GM12878 (cell line): ENCODE data around the gene PPCS. TPM values are rescaled to one million over a fixed set of nuclear protein-coding genes. Genes with fewer than 3 reads are reported as not detected.
"Not testable (repeated sequence)": the region's sequence is repeated elsewhere in the genome, so short reads cannot be mapped to it uniquely, and the experiment has no call there.

Experiments
- ATAC-seq: fragments of 200-7000 bp; cut with Tn5 transposase; 3 replicates; pipeline ENCODE4 v1.9.1; 2020; ENCODE audit warnings: mild to moderate bottlenecking, moderate library complexity
- BruUV-seq: library from RNA; stranded (reverse); fragments of 400-500 nt; replicated peaks from 2 replicates; lab custom pipeline; 2021; lab: Mats Ljungman, UMichigan
- CTCF ChIA-PET: fragments of 300-600 bp; sonication (Branson Sonifier 250); formaldehyde crosslinking; extraction: SDS; loops from one replicate; lab custom pipeline; 2021; ENCODE audit warnings: inconsistent platforms; lab: Yijun Ruan, JAX
- POLR2A ChIA-PET: fragments of 350-600 bp; formaldehyde crosslinking; extraction: SDS; loops from one replicate; lab custom pipeline; 2021; ENCODE audit warnings: inconsistent platforms; lab: Charles Lee
- RAD21 ChIA-PET: fragments of 300-600 bp; sonication (Branson Sonifier 250); formaldehyde crosslinking; loops from one replicate; lab custom pipeline; 2023; ENCODE audit warnings: antibody characterized with exemption; ENCODE audit not compliant: unreplicated experiment; lab: Charles Lee
- SMC1A ChIA-PET: fragments of 300-600 bp; sonication (Branson Sonifier 250); formaldehyde crosslinking; loops from one replicate; lab custom pipeline; 2023; ENCODE audit not compliant: unreplicated experiment, uncharacterized antibody; lab: Charles Lee
- DNase-seq: peaks from one replicate; pipeline ENCODE4 v3.0.0-alpha.2; 2011; ENCODE audit warnings: low read depth, low spot score
- FAIRE-seq: peaks from 3 replicates; lab custom pipeline; 2011; peaks lifted over from hg19 to GRCh38; lab: Jason Lieb, UNC
- H2AFZ ChIP-seq: 2 replicates; pipeline ENCODE4 v1.6.0; 2011; ENCODE audit warnings: low read depth, low read length, control low read depth; ENCODE audit not compliant: control insufficient read depth
- H3K27ac ChIP-seq: 2 replicates; pipeline ENCODE4 v1.5.1; 2011; ENCODE audit warnings: control low read depth; ENCODE audit not compliant: control insufficient read depth, insufficient read depth
- H3K27me3 ChIP-seq, 2 experiments: replicated peaks in 1 of 2; 2 replicates each; pipeline versions ENCODE4 v1.6.0 to v1.6.1; 2011; ENCODE audit warnings: low read length in 1 of 2; ENCODE audit not compliant: control insufficient read depth in 2 of 2, insufficient read depth in 2 of 2
- H3K36me3 ChIP-seq, 2 experiments: 2 replicates each; pipeline ENCODE4 v1.5.1; 2011; ENCODE audit warnings: low read length in 1 of 2; ENCODE audit not compliant: control insufficient read depth in 2 of 2, insufficient read depth in 2 of 2
- H3K4me1 ChIP-seq: 2 replicates; pipeline ENCODE4 v1.6.1; 2011; ENCODE audit warnings: mild to moderate bottlenecking, low read length, moderate library complexity, mixed read lengths; ENCODE audit not compliant: control insufficient read depth, insufficient read depth
- H3K4me2 ChIP-seq: 2 replicates; pipeline ENCODE4 v1.6.0; 2011; ENCODE audit warnings: control low read depth; ENCODE audit not compliant: control insufficient read depth, insufficient read depth
- H3K4me3 ChIP-seq: fragments of 200-600 bp; sonication (generic); 2 replicates; pipeline ENCODE4 v1.5.1; 2016
- H3K79me2 ChIP-seq: 2 replicates; pipeline ENCODE4 v1.6.0; 2011; ENCODE audit warnings: low read length; ENCODE audit not compliant: control insufficient read depth, insufficient read depth
- H3K9ac ChIP-seq: 2 replicates; pipeline ENCODE4 v1.8.0; 2011; ENCODE audit warnings: low read length, control low read depth, mixed read lengths; ENCODE audit not compliant: control insufficient read depth, insufficient read depth
- H3K9me3 ChIP-seq: replicated peaks from 3 replicates; pipeline ENCODE4 v1.5.1; 2011; ENCODE audit warnings: mild to moderate bottlenecking, low read length; ENCODE audit not compliant: control insufficient read depth, insufficient read depth
- H4K20me1 ChIP-seq: 2 replicates; pipeline ENCODE4 v1.6.0; 2011; ENCODE audit not compliant: control insufficient read depth, insufficient read depth
- RAD51 ChIP-seq: fragments of 450-650 bp; IDR thresholded peaks from 2 replicates; pipeline ENCODE4 v1.6.1; 2016; ENCODE audit warnings: moderate library complexity, mild to moderate bottlenecking, inconsistent platforms
- TAF1 ChIP-seq: IDR thresholded peaks from 2 replicates; pipeline ENCODE4 v1.6.1; 2011; ENCODE audit warnings: mild to moderate bottlenecking, low read depth, low read length, borderline replicate concordance
- WGBS: methylation state at CpG from one replicate; pipeline ENCODE4 v1.1.6; 2016; ENCODE audit warnings: low lambda C conversion rate; ENCODE audit not compliant: insufficient replicate concordance, insufficient coverage; ENCODE audit errors: missing lambda C conversion rate; 5-methylcytosine and 5-hydroxymethylcytosine counted together
- in situ Hi-C: fragments of 300-500 bp; cut with MboI; formaldehyde crosslinking; loops from 9 replicates; pipeline ENCODE4 v1.14.3; 2018; ENCODE audit warnings: mixed read lengths
- intact Hi-C: fragments of 100-400 bp; cut with micrococcal nuclease; formaldehyde crosslinking; loops from one replicate; pipeline ENCODE4 v1.14.2; 2022; ENCODE audit not compliant: unreplicated experiment
- polyA plus RNA-seq, 11 experiments: library from polyadenylated mRNA; depleted of rRNA in 4 of 11; unstranded in 6 of 11; stranded (reverse) in 5 of 11; fragments of >200 nt; fragmentation: Nextera tagmentation in 4 of 11; fragmentation: Illumina TruSeq in 1 of 11; extraction: Ambion mirVana in 4 of 11; extraction: Trizol in 1 of 11; gene quantifications; 1 replicate in 1 of 11; 2 replicates in 10 of 11; pipeline versions ENCODE4 v1.2.1 to v1.2.3, GENCODE V29; 2011 to 2016; ENCODE audit warnings: inconsistent platforms in 2 of 11, missing spikeins in 2 of 11, low read depth in 1 of 11
- total RNA-seq, 4 experiments: library from RNA; depleted of rRNA in 3 of 4; stranded (reverse); fragments of >200 nt in 3 of 4; fragmentation: Illumina TruSeq in 1 of 4; extraction: Trizol in 1 of 4; gene quantifications; 2 replicates each; pipeline versions ENCODE4 v1.2.1 to v1.2.3, GENCODE V29; 2013 to 2021

Gene PPCS
- total and polyA plus RNA-seq, 10 of the 15 experiments (the other 5 are each of a cell fraction or from before 2014, with no cell fraction given) = 35.6 to 79.4 (median 51.9) TPM

DNA sequence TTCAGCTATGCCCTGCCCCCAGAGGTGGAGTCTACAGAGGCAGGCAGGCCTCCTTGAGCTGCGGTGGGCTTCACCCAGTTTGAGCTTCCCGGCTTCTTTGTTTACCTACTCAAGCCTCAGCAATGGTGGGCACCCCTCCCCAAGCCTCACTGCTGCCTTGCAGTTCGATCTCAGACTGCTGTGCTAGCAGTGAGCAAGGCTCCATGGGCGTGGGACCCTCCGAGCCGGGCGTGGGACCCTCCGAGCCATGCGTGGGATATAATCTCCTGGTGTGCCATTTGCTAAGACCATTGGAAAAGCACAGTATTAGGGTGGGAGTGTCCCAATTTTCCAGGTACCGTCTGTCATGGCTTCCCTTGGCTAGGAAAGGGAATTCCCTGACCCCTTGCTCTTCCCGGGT is 45.7 kb downstream of the PPCS start:
- in situ Hi-C loops, POLR2A ChIA-PET, H4K20me1 ChIP-seq, H3K4me1 ChIP-seq, intact Hi-C loops, H3K4me2 ChIP-seq, ATAC-seq, H3K79me2 ChIP-seq, DNase-seq, H3K4me3 ChIP-seq, H3K36me3 ChIP-seq, H3K9me3 ChIP-seq, RAD21 ChIA-PET, H3K27ac ChIP-seq, CTCF ChIA-PET, H3K27me3 ChIP-seq, FAIRE-seq, H2AFZ ChIP-seq, SMC1A ChIA-PET, BruUV-seq, H3K9ac ChIP-seq: not testable (repeated sequence)
- 70% methylated on average over 11 of the region's 11 CpGs for WGBS

DNA sequence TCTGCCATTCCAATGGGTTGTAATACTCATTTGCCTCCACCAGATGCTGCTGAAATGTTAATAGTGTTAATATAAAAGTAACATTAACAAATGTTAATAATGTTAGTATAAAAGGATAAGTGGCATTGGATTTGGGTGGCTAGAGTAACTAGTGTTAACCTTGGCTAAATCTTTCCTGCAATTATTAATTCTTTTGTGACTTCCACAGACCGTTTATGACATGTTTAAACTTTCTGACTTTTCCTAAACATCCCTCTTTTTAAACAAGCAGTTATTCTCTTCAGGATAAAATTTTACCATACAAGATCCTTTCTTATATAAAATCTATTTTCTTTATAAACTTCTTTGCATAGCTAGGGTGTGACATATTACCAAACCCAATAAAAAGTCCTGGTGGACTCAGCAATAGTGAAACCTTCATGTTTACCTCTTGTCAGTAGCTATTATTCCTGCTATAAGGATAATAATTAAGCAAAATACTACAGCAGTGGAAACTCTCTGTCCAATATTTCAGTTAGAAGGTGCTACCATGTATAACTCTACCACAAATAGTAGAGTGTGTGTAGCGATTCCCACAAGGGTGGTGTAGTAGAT is 48.3 kb downstream of the PPCS start:
- intact Hi-C loops (no loop called here), in situ Hi-C loops (no loop called here)
- no TSS peak for BruUV-seq

More for the DNA sequence above, 48.3 kb downstream of the PPCS start:
- CTCF ChIA-PET = interaction anchor here (1.3 kb wide), 1 partner anchor 9 kb away, joined by 3 read pairs; no protein-coding TSS in a partner anchor
- Histone ChIP-seq H3K36me3 (no peaks in the 10 kb centered on the region), H3K4me3 (no peak overlapping the region), H4K20me1 (no peaks in the 10 kb centered on the region), H3K4me2 (no peak overlapping the region), H3K79me2 (no peaks in the 10 kb centered on the region), H3K27ac (no peak overlapping the region), H2AFZ (no peak overlapping the region), H3K9me3 (peaks cover 3% of the 10 kb centered on the region; the same call in 2 of the 3 replicates), H3K4me1 (no peaks in the 10 kb centered on the region), H3K9ac (no peak overlapping the region), H3K27me3 (no peaks in the 10 kb centered on the region)
- FAIRE-seq (no peak), DNase-seq (no peak), ATAC-seq (no peak)
- 68% methylated on average over 2 of the region's 2 CpGs for WGBS
- SMC1A ChIA-PET = no interaction called here
- RAD21 ChIA-PET = no interaction called here
- POLR2A ChIA-PET = no interaction called here
- TF ChIP-seq RAD51 = no peak
- no peak for TF ChIP-seq TAF1
